CD14-positive monocyte (primary cell): ENCODE measurements around the gene NME7. TPM values are rescaled to one million over a fixed set of nuclear protein-coding genes. Genes with fewer than 3 reads are reported as not detected.

Source experiments
- DNase-seq, 3 donors: peaks; one replicate each; pipeline ENCODE4 v3.0.0-alpha.2; 2011 to 2022
- H2AFZ ChIP-seq: 2 replicates; pipeline ENCODE4 v1.6.0; 2012; ENCODE audit warnings: mild to moderate bottlenecking, low read depth, low read length, inconsistent platforms; ENCODE audit not compliant: insufficient read depth, poor library complexity, severe bottlenecking
- H3K27ac ChIP-seq, 2 donors: 1 replicate in 1 of 2; 2 replicates in 1 of 2; pipeline ENCODE4 v1.5.1; 2012 to 2013; ENCODE audit warnings: low read length in 2 of 2, control low read depth in 1 of 2, inconsistent platforms in 1 of 2, low read depth in 1 of 2, mild to moderate bottlenecking in 1 of 2
- H3K27me3 ChIP-seq, 2 donors: one replicate each; pipeline versions ENCODE4 v1.6.0 to v1.6.1; 2011 to 2013; ENCODE audit warnings: low read length in 2 of 2; ENCODE audit not compliant: control insufficient read depth in 2 of 2, insufficient read depth in 2 of 2
- H3K36me3 ChIP-seq, 2 donors: replicated peaks in 1 of 2; 1 replicate in 1 of 2; 2 replicates in 1 of 2; pipeline versions ENCODE4 v1.5.1 to v1.6.1; 2012 to 2013; ENCODE audit warnings: low read length in 2 of 2, control low read depth in 1 of 2, inconsistent platforms in 1 of 2, mild to moderate bottlenecking in 1 of 2; ENCODE audit not compliant: insufficient read depth in 2 of 2, control insufficient read depth in 1 of 2
- H3K4me1 ChIP-seq, 2 donors: 1 replicate in 1 of 2; 2 replicates in 1 of 2; pipeline versions ENCODE4 v1.5.1 to v1.6.1; 2012 to 2013; ENCODE audit warnings: low read length in 2 of 2, control low read depth in 1 of 2, inconsistent platforms in 1 of 2, mild to moderate bottlenecking in 1 of 2, moderate library complexity in 1 of 2; ENCODE audit not compliant: insufficient read depth in 2 of 2, control insufficient read depth in 1 of 2
- H3K4me2 ChIP-seq: replicated peaks from 2 replicates; pipeline ENCODE3; 2012; ENCODE audit warnings: low read length, moderate library complexity, mild to moderate bottlenecking; ENCODE audit not compliant: poor library complexity, severe bottlenecking; ENCODE audit errors: extremely low read depth
- H3K4me3 ChIP-seq, 3 experiments: fragments of 200-600 bp in 1 of 3; sonication (generic) in 1 of 3; replicated peaks in 1 of 3; 1 replicate in 2 of 3; 2 replicates in 1 of 3; pipeline ENCODE4 v1.5.1; 2011 to 2013; ENCODE audit warnings: low read length in 3 of 3, mild to moderate bottlenecking in 3 of 3, control low read depth in 2 of 3, low read depth in 2 of 3, inconsistent platforms in 1 of 3, moderate library complexity in 1 of 3
- H3K79me2 ChIP-seq: 2 replicates; pipeline ENCODE4 v1.6.0; 2012; ENCODE audit warnings: mild to moderate bottlenecking, control low read depth, inconsistent platforms, low read length, moderate library complexity; ENCODE audit not compliant: insufficient read depth
- H3K9ac ChIP-seq: 2 replicates; pipeline ENCODE4 v1.6.0; 2017; ENCODE audit warnings: low read length, mild to moderate bottlenecking; ENCODE audit not compliant: insufficient read depth, poor library complexity, severe bottlenecking
- H3K9me3 ChIP-seq, 2 donors: replicated peaks in 1 of 2; 1 replicate in 1 of 2; 2 replicates in 1 of 2; pipeline versions ENCODE4 v1.5.1 to v1.6.1; 2012 to 2013; ENCODE audit warnings: low read length in 2 of 2, control low read depth in 1 of 2; ENCODE audit not compliant: control insufficient read depth in 1 of 2, insufficient read depth in 1 of 2
- H4K20me1 ChIP-seq: 2 replicates; pipeline ENCODE4 v1.6.0; 2012; ENCODE audit warnings: mild to moderate bottlenecking, low read length, control low read depth, moderate library complexity; ENCODE audit not compliant: insufficient read depth
- H3K27ac Mint-ChIP-seq, 7 donors: one replicate each; pipeline ENCODE4 v1.8.0; 2020; ENCODE audit warnings: mild to moderate bottlenecking in 7 of 7, mixed read lengths in 7 of 7, moderate library complexity in 6 of 7, inconsistent platforms in 2 of 7
- H3K27me3 Mint-ChIP-seq, 3 donors: one replicate each; pipeline ENCODE4 v1.8.0; 2021 to 2022; ENCODE audit warnings: low read depth in 3 of 3, mild to moderate bottlenecking in 3 of 3, mixed read lengths in 3 of 3, moderate library complexity in 3 of 3, inconsistent platforms in 1 of 3
- H3K36me3 Mint-ChIP-seq, 2 donors: one replicate each; pipeline ENCODE4 v1.8.0; 2020; ENCODE audit warnings: mixed read lengths in 2 of 2, inconsistent platforms in 1 of 2, mild to moderate bottlenecking in 1 of 2
- H3K4me1 Mint-ChIP-seq: one replicate; pipeline ENCODE4 v1.8.0; 2020; ENCODE audit warnings: mild to moderate bottlenecking, mixed read lengths
- H3K4me3 Mint-ChIP-seq, 2 donors: one replicate each; pipeline ENCODE4 v1.8.0; 2020; ENCODE audit warnings: mild to moderate bottlenecking in 2 of 2, mixed read lengths in 2 of 2, moderate library complexity in 1 of 2
- H3K9me3 Mint-ChIP-seq, 7 donors: one replicate each; pipeline ENCODE4 v1.8.0; 2020 to 2022; ENCODE audit warnings: mixed read lengths in 7 of 7, mild to moderate bottlenecking in 6 of 7, moderate library complexity in 6 of 7, inconsistent platforms in 2 of 7
- WGBS: methylation state at CpG from one replicate; pipeline ENCODE4 v1.1.5; 2013; ENCODE audit warnings: missing lambda C conversion rate; ENCODE audit not compliant: insufficient coverage; 5-methylcytosine and 5-hydroxymethylcytosine counted together
- intact Hi-C, 2 donors: fragments of 100-400 bp; cut with micrococcal nuclease; formaldehyde crosslinking; loops; one replicate each; pipeline versions ENCODE4 v1.15.0 to v1.15.1; 2023
- polyA plus RNA-seq, 3 donors: library from polyadenylated mRNA; depleted of rRNA in 1 of 3; unstranded in 2 of 3; stranded (reverse) in 1 of 3; fragments of 300-500 nt in 2 of 3; fragments of >200 nt in 1 of 3; fragmentation: Illumina TruSeq in 2 of 3; gene quantifications; 1 replicate in 2 of 3; 2 replicates in 1 of 3; pipeline ENCODE4 v1.2.3, GENCODE V29; 2012 to 2021
- TF ChIP-seq, protein P1 (sequence below): fragments of 200-600 bp; IDR thresholded peaks from one replicate; pipeline ENCODE4 v1.8.0; 2022; ENCODE audit warnings: antibody characterized with exemption, mild to moderate bottlenecking

Gene NME7
- polyA plus RNA-seq, 3 donors, result 3.5 to 8.0 (median 6.0) TPM

DNA sequence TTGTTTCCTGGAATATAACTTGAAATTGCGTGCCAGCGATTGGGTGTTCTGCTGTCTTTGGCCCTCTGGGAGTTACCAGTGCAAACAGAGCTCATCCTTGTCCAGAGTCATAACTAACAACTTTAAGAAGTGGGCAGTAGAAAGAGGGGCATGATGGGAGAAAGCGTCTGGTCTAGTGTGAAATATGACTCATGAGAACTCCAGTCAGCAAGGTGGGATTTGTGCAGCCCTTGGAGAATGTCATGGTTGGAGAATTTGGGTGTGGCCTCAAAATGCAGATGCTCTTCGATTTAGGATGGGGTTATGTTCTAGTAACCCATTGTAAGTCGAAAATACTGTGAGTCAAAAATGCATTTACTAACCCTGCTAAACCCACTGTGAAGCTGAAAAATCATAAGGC, 248.2 kb downstream of the NME7 start:
- peaks cover 14 to 17% of the 10 kb centered on the region in 2 donors for H3K4me1 ChIP-seq
- H3K9me3 Mint-ChIP-seq, result no peaks in the 10 kb centered on the region
- H3K27me3 Mint-ChIP-seq, result no peaks in the 10 kb centered on the region
- H3K4me1 Mint-ChIP-seq, result peaks cover 28% of the 10 kb centered on the region
- H3K27ac Mint-ChIP-seq, result peak overlapping the region in 1 of 7 donors; percentile 25
- 100% methylated on average over 2 of the region's 5 CpGs for WGBS
- H3K4me3 Mint-ChIP-seq, result no peak overlapping the region
- intact Hi-C loops, result no loop called here
- H3K36me3 ChIP-seq, result no peaks in the 10 kb centered on the region
- H3K27ac ChIP-seq, result no peak overlapping the region
- H3K4me3 ChIP-seq, result no peak overlapping the region
- TF ChIP-seq, protein P1, sequence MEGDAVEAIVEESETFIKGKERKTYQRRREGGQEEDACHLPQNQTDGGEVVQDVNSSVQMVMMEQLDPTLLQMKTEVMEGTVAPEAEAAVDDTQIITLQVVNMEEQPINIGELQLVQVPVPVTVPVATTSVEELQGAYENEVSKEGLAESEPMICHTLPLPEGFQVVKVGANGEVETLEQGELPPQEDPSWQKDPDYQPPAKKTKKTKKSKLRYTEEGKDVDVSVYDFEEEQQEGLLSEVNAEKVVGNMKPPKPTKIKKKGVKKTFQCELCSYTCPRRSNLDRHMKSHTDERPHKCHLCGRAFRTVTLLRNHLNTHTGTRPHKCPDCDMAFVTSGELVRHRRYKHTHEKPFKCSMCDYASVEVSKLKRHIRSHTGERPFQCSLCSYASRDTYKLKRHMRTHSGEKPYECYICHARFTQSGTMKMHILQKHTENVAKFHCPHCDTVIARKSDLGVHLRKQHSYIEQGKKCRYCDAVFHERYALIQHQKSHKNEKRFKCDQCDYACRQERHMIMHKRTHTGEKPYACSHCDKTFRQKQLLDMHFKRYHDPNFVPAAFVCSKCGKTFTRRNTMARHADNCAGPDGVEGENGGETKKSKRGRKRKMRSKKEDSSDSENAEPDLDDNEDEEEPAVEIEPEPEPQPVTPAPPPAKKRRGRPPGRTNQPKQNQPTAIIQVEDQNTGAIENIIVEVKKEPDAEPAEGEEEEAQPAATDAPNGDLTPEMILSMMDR, result no peak
- no peak overlapping the region for H3K4me2 ChIP-seq
- H3K9me3 ChIP-seq, result no peaks in the 10 kb centered on the region
- H4K20me1 ChIP-seq, result no peaks in the 10 kb centered on the region
- no peak for DNase-seq
- peaks cover 3 to 5% of the 10 kb centered on the region in 2 donors for H3K36me3 Mint-ChIP-seq
- H3K27me3 ChIP-seq, result no peaks in the 10 kb centered on the region
- no peak overlapping the region for H2AFZ ChIP-seq
- H3K9ac ChIP-seq, result no peak overlapping the region
- H3K79me2 ChIP-seq, result no peaks in the 10 kb centered on the region

DNA sequence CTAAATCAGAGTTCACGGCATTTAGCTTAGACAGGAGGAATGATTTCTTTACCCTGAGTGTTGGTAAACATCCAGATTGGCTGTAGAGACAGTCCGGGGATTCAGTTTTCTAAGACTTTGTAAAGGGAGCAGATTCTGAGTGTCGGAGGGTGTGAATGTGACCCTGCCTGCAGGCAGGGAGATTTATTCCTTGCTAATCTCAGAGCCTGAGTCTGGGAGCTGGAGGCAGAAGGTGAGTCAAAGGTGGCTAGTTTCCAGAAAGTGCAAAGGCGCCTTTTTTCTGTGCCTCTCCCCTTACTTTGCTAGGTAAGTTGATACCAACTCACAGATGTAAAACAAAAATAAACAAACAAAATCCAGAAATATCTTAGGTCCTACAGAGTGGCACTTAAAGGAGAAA, 249.4 kb downstream of the NME7 start:
- peaks cover 27% of the 10 kb centered on the region for H3K4me1 Mint-ChIP-seq
- no peak overlapping the region for H3K27ac Mint-ChIP-seq
- Histone ChIP-seq H3K9ac (no peak overlapping the region), H3K4me1 (peaks cover 14 to 17% of the 10 kb centered on the region in 2 donors), H3K79me2 (no peaks in the 10 kb centered on the region), H3K4me3 (no peak overlapping the region), H4K20me1 (no peaks in the 10 kb centered on the region), H3K27me3 (no peaks in the 10 kb centered on the region), H3K36me3 (no peaks in the 10 kb centered on the region), H3K9me3 (no peaks in the 10 kb centered on the region), H3K4me2 (no peak overlapping the region), H3K27ac (no peak overlapping the region), H2AFZ (no peak overlapping the region)
- 100% methylated on average over 3 of the region's 4 CpGs for WGBS
- intact Hi-C loops, result no loop called here
- H3K27me3 Mint-ChIP-seq, result no peaks in the 10 kb centered on the region
- no peak for DNase-seq
- peaks cover 8 to 9% of the 10 kb centered on the region in 2 donors for H3K36me3 Mint-ChIP-seq
- H3K9me3 Mint-ChIP-seq, result no peaks in the 10 kb centered on the region
- TF ChIP-seq, protein P1, result no peak
- no peak overlapping the region for H3K4me3 Mint-ChIP-seq
